ENCODE results near the gene PLCB2.

PLCB2 gene

GRCh38 chr15:40301467-40302179 is 6.1 kb downstream of the PLCB2 start:
- no peak for DNase-seq (ENCODE audit: low read depth)

- DNase-seq (ENCODE audit: low read depth), result no peak
Measured at GRCh38 chr15:40300771-40301170, 7.0 kb downstream of the PLCB2 start.

- DNase-seq (ENCODE audit: low read depth), result no peak
Measured at GRCh38 chr15:40300367-40300766, 7.4 kb downstream of the PLCB2 start.

GRCh38 chr15:40298216-40298935 is 9.4 kb downstream of the PLCB2 start:
- no peak for DNase-seq (ENCODE audit: low read depth)

- DNase-seq (ENCODE audit: low read depth), result no peak
Measured at GRCh38 chr15:40297356-40297755, 10.4 kb downstream of the PLCB2 start.

- DNase-seq (ENCODE audit: low read depth), result no peak
Measured at GRCh38 chr15:40296561-40297230, 11.0 kb downstream of the PLCB2 start.

- no peak for DNase-seq (ENCODE audit: low read depth)
Measured at GRCh38 chr15:40295877-40296560, 11.7 kb downstream of the PLCB2 start.

GRCh38 chr15:40295297-40295696 is 12.4 kb downstream of the PLCB2 start:
- no peak for DNase-seq (ENCODE audit: low read depth)

- DNase-seq (ENCODE audit: low read depth), result no peak
Measured at GRCh38 chr15:40293905-40294895, 13.5 kb downstream of the PLCB2 start.

GRCh38 chr15:40293006-40293405 is 14.7 kb downstream of the PLCB2 start:
- DNase-seq (ENCODE audit: low read depth), result no peak

GRCh38 chr15:40292246-40292645 is 15.5 kb downstream of the PLCB2 start:
- no peak for DNase-seq (ENCODE audit: low read depth)

GRCh38 chr15:40290918-40291574 is 16.7 kb downstream of the PLCB2 start:
- no peak for DNase-seq (ENCODE audit: low read depth)

- DNase-seq (ENCODE audit: low read depth), result no peak
Measured at GRCh38 chr15:40290545-40290917, 17.2 kb downstream of the PLCB2 start.

GRCh38 chr15:40289140-40289775 is 18.5 kb downstream of the PLCB2 start:
- DNase-seq (ENCODE audit: low read depth), result no peak

- DNase-seq (ENCODE audit: low read depth), result no peak
Measured at GRCh38 chr15:40287968-40288367, 19.8 kb downstream of the PLCB2 start.

GRCh38 chr15:40287505-40287904 is 20.2 kb downstream of the PLCB2 start:
- DNase-seq (ENCODE audit: low read depth), result no peak

GRCh38 chr15:40286794-40287193 is 20.9 kb downstream of the PLCB2 start:
- DNase-seq (ENCODE audit: low read depth), result no peak

GRCh38 chr15:40286061-40286532 is 21.6 kb downstream of the PLCB2 start:
- DNase-seq (ENCODE audit: low read depth), result no peak

GRCh38 chr15:40285554-40286011 is 22.2 kb downstream of the PLCB2 start:
- no peak for DNase-seq (ENCODE audit: low read depth)

GRCh38 chr15:40285151-40285550 is 22.6 kb downstream of the PLCB2 start:
- DNase-seq (ENCODE audit: low read depth), result no peak

Data from HS-27A (cell line).